Panc1 (cell line): ENCODE data around the gene JAML.

ENCODE experiments used
- POLR2AphosphoS5 ChIP-seq: IDR thresholded peaks from 2 replicates; pipeline ENCODE4 v1.6.1; 2012; ENCODE audit warnings: mild to moderate bottlenecking, low read depth, low read length, moderate library complexity
- TCF7L2 ChIP-seq: IDR thresholded peaks from 2 replicates; pipeline ENCODE4 v1.6.1; 2011; ENCODE audit warnings: mild to moderate bottlenecking, low read depth, low read length, inconsistent platforms
- TF ChIP-seq, protein P1 (sequence below): fragments of 450-650 bp; IDR thresholded peaks from 2 replicates; pipeline ENCODE4 v1.5.1; 2017; ENCODE audit warnings: mild to moderate bottlenecking
- TF ChIP-seq, protein P2 (sequence below), 2 experiments: IDR thresholded peaks; 2 replicates each; pipeline ENCODE4 v1.6.1; 2011 to 2012; ENCODE audit warnings: low read depth in 2 of 2, control low read depth in 1 of 2, low read length in 1 of 2, mild to moderate bottlenecking in 1 of 2, moderate library complexity in 1 of 2; ENCODE audit not compliant: insufficient read depth in 1 of 2

DNA sequence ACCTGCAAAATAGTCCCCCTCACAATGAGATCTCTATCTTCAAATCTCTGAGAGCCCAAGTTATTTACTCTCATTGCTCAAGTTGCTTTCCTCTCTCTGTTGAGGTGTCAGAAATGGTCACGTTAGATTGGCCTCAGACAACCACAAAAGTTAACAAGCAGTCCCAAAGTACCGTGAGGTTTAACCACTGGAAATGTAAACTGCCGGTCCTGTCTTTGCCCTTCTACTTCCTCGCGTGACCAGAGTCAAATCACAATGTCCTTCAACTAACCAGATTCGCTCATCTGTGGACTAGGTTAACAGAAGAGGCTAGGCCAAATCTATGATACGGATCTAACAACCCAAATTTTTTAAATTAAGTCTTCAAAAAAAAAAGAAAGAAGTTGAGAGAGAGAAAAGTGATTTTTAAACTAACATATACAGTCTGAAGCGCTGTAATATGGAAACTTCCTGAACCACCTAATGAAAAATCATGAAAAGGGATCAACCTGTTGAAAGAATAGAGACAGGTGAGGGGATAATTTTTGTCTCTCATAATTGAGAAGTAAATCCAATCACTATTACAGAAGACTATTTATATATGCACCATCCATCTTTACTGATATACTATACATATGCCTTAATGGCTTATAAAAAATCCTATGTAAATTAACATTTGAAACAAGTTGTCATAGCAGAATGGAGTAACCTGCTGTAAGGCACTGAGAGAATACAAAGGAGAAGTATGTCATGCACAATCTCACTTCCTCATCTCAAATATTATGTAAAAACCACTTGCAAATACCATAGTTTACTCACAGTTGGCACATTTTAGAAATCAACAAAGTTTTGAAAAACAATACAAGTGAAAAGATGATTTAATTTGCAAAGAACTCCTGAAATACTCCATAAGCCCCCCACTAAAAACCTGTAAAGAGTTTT lies 3.3 kb upstream of the JAML start:
- TF ChIP-seq, protein P1, sequence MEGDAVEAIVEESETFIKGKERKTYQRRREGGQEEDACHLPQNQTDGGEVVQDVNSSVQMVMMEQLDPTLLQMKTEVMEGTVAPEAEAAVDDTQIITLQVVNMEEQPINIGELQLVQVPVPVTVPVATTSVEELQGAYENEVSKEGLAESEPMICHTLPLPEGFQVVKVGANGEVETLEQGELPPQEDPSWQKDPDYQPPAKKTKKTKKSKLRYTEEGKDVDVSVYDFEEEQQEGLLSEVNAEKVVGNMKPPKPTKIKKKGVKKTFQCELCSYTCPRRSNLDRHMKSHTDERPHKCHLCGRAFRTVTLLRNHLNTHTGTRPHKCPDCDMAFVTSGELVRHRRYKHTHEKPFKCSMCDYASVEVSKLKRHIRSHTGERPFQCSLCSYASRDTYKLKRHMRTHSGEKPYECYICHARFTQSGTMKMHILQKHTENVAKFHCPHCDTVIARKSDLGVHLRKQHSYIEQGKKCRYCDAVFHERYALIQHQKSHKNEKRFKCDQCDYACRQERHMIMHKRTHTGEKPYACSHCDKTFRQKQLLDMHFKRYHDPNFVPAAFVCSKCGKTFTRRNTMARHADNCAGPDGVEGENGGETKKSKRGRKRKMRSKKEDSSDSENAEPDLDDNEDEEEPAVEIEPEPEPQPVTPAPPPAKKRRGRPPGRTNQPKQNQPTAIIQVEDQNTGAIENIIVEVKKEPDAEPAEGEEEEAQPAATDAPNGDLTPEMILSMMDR: no peak
- TF ChIP-seq, protein P2, sequence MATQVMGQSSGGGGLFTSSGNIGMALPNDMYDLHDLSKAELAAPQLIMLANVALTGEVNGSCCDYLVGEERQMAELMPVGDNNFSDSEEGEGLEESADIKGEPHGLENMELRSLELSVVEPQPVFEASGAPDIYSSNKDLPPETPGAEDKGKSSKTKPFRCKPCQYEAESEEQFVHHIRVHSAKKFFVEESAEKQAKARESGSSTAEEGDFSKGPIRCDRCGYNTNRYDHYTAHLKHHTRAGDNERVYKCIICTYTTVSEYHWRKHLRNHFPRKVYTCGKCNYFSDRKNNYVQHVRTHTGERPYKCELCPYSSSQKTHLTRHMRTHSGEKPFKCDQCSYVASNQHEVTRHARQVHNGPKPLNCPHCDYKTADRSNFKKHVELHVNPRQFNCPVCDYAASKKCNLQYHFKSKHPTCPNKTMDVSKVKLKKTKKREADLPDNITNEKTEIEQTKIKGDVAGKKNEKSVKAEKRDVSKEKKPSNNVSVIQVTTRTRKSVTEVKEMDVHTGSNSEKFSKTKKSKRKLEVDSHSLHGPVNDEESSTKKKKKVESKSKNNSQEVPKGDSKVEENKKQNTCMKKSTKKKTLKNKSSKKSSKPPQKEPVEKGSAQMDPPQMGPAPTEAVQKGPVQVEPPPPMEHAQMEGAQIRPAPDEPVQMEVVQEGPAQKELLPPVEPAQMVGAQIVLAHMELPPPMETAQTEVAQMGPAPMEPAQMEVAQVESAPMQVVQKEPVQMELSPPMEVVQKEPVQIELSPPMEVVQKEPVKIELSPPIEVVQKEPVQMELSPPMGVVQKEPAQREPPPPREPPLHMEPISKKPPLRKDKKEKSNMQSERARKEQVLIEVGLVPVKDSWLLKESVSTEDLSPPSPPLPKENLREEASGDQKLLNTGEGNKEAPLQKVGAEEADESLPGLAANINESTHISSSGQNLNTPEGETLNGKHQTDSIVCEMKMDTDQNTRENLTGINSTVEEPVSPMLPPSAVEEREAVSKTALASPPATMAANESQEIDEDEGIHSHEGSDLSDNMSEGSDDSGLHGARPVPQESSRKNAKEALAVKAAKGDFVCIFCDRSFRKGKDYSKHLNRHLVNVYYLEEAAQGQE (IDR thresholded peaks at IDR 0.05; ENCODE audit: insufficient read depth in 1 of 2, low read depth in 2 of 2, low read length in 1 of 2): no peak
- no peak for TF ChIP-seq POLR2AphosphoS5
- no peak for TF ChIP-seq TCF7L2
